ENCODE data around the gene LTA.

The LTA gene

DNA sequence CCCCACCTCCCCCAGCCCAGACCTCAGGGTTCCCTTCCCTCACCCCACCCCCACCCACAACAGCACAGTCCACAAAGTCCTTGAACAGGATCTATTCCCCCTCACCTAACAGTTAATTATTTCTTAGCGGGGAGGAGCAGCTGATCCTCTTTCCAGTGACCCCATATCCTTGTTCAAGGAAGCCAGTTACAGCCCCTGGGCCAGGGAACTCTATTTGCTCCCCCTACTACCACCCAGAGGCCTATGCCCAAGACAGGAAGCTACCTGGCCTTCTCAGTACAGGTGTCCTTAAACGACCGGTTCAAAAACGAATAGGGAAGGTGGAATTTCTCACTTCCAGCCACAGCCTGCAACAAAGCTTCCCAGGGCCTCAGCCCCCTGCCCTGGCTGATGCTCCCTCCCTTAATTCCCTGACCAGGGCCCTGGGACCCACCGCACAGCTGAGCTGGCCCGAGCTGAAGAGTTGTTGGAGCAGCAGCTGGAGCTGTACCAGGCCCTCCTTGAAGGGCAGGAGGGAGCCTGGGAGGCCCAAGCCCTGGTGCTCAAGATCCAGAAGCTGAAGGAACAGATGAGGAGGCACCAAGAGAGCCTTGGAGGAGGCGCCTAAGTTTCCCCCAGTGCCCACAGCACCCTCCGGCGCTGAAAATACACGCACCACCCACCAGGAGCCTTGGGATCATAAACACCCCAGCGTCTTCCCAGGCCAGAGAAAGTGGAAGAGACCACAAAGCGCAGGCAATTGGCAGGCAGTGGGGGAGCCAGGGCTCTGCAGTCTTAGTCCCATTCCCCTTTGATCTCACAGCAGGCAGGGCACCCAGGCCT is 42.5 kb upstream of the LTA start:
- TF ChIP-seq, protein P1, sequence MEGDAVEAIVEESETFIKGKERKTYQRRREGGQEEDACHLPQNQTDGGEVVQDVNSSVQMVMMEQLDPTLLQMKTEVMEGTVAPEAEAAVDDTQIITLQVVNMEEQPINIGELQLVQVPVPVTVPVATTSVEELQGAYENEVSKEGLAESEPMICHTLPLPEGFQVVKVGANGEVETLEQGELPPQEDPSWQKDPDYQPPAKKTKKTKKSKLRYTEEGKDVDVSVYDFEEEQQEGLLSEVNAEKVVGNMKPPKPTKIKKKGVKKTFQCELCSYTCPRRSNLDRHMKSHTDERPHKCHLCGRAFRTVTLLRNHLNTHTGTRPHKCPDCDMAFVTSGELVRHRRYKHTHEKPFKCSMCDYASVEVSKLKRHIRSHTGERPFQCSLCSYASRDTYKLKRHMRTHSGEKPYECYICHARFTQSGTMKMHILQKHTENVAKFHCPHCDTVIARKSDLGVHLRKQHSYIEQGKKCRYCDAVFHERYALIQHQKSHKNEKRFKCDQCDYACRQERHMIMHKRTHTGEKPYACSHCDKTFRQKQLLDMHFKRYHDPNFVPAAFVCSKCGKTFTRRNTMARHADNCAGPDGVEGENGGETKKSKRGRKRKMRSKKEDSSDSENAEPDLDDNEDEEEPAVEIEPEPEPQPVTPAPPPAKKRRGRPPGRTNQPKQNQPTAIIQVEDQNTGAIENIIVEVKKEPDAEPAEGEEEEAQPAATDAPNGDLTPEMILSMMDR (IDR thresholded peaks at IDR 0.05): no peak
- no peak for DNase-seq
- Histone ChIP-seq H3K36me3 (peaks cover 38 to 53% (median 53%) of the 10 kb centered on the region in 3 donors), H3K4me3 (no peak overlapping the region), H3K27me3 (no peaks in the 10 kb centered on the region), H3K9me3 (no peaks in the 10 kb centered on the region), H3K27ac (no peak overlapping the region), H3K4me1 (no peaks in the 10 kb centered on the region)
- intact Hi-C loops (cut with DNase I; ENCODE audit: low total_unique reads): no loop called here

DNA sequence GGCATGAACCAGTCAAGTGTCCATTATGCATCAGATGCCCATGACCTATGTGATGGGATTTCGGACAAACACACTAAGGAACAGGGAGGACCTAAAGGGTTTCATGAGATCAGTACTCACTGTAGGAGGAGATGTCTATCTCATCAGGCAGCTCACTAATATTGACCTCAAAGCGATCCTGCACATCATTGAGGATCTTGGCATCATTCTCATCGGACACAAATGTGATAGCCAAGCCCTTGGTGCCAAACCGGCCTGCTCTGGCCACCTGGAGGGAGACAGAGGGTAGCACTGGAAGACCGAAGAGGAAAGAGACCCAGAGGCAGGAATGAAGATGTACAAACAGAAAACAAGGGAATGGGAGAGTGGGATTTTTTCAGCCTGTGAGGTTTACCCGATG is 41.4 kb upstream of the LTA start:
- no peak for DNase-seq
- no peaks in the 10 kb centered on the region for H3K27me3 ChIP-seq
- H3K27ac ChIP-seq: no peak overlapping the region
- H3K4me3 ChIP-seq: no peak overlapping the region
- H3K9me3 ChIP-seq: no peaks in the 10 kb centered on the region
- TF ChIP-seq, protein P1 (IDR thresholded peaks at IDR 0.05): no peak
- peaks cover 49 to 65% (median 64%) of the 10 kb centered on the region in 3 donors for H3K36me3 ChIP-seq
- H3K4me1 ChIP-seq: no peaks in the 10 kb centered on the region
- intact Hi-C loops (cut with DNase I; ENCODE audit: low total_unique reads): no loop called here

DNA sequence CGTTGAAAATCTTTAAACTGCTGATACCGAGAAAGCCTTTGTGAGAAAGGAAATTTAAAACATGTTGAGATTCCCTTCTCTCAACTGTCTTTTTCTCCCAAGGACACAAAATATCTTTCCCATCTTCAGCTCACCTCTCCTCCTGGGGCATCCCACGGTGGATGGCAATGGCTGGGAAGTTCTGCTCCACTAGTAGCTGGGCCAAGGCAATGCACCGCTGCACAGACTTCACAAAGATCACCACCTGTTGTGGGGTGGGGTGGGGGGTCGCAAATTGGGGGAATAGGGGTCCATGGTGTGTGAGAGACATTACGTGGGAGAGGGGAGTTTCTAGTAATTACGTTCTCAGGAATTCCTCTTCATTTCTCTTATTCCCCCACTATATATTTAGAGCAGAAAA is 40.9 kb upstream of the LTA start:
- no peak overlapping the region for H3K27ac ChIP-seq
- TF ChIP-seq, protein P1 (IDR thresholded peaks at IDR 0.05): no peak
- no peak overlapping the region for H3K4me3 ChIP-seq
- peaks cover 54 to 70% (median 69%) of the 10 kb centered on the region in 3 donors for H3K36me3 ChIP-seq
- no peaks in the 10 kb centered on the region for H3K9me3 ChIP-seq
- no peak for DNase-seq
- intact Hi-C loops (cut with DNase I; ENCODE audit: low total_unique reads): no loop called here
- H3K4me1 ChIP-seq: no peaks in the 10 kb centered on the region
- no peaks in the 10 kb centered on the region for H3K27me3 ChIP-seq

DNA sequence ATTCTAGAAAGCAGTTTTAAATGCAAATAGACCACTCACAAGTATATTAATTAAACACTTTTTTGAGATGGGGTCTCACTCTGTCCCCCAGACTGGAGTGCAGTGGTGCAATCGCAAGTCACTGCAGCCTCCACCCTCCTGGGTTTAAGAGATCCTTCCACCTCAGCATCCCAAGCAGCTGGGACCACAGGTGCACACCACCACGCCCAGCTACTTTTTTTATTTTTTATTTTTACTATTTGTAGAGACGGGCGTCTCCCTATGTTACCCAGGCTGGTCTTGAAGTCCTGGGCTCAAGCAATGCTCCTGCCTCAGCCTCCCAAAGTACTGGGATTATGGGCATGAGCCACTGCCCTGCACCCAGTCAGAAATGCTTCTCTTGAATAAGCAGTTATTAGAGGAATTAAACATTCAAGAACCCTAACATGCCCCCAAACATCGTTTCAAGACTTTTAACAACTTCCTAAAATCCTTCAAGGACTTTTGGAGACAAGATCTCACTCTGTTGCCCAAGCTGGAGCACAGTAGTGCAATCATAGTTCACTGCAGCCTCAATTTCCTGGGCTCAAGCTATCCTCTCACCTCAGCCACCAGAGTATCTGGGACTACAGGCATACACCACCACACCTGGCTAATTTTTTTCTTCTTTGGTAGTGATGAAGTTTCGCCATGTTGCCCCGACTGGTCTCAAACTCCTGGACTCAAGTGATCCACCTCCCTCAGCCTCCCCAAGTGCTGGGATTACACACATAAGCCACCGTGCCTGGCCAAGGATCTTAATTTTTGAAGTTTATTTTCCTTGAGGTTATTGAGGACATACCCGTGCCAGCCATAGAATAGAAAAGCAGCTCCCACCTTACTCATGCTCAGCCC is 40.1 kb upstream of the LTA start:
- Histone ChIP-seq H3K9me3 (no peaks in the 10 kb centered on the region), H3K4me3 (no peak overlapping the region), H3K36me3 (peaks cover 63 to 78% (median 77%) of the 10 kb centered on the region in 3 donors), H3K4me1 (no peaks in the 10 kb centered on the region), H3K27me3 (no peaks in the 10 kb centered on the region), H3K27ac (no peak overlapping the region)
- intact Hi-C loops (cut with DNase I; ENCODE audit: low total_unique reads): no loop called here
- no peak for DNase-seq
- TF ChIP-seq, protein P1 (IDR thresholded peaks at IDR 0.05): no peak

DNA sequence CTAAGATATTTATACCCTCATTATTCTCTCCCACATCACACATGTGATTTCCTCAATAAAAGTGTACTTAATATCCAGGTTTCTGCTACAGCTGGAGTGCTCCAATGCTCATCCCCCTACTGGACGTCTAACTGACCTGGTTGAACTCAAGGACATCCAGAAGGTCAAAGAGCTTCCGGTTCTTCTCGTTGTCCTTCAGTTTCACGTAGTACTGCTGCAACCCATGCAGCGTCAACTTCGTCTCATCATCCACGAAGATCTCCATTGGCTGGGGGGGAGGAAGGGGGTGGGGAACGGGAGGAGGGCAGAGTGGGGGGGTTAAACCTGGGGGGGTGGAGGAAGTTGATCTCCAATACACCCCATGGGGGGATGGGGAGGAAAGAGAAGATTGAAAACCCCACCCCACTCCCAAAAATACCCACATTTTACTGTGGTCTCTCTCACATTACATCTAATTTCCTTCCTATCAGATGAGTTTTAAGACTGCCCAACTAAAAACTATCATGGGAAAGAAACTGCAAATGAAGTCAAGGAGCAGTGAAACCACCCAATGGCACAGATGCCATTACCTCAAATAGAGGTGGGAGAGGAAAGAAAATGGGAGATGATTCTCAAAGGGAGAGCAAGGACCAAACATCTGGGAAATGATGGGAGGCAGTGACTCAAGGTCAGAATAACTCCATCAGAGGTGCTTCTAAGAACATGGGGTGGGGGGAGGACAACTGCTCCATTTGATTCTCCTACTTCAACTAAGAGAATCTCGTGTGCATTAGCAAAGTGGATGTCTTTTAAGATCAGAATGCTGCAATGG is 39.2 kb upstream of the LTA start:
- Histone ChIP-seq H3K4me1 (no peaks in the 10 kb centered on the region), H3K27ac (no peak overlapping the region), H3K27me3 (no peaks in the 10 kb centered on the region), H3K9me3 (no peaks in the 10 kb centered on the region), H3K4me3 (no peak overlapping the region), H3K36me3 (peaks cover 71 to 87% (median 85%) of the 10 kb centered on the region in 3 donors)
- intact Hi-C loops (cut with DNase I; ENCODE audit: low total_unique reads): no loop called here
- no peak for DNase-seq
- TF ChIP-seq, protein P1 (IDR thresholded peaks at IDR 0.05): no peak

All from tibial artery (tissue), 4 donors.